PC-9 (cell line): ENCODE measurements around the gene SERPINE1. TPM values are rescaled to one million over a fixed set of nuclear protein-coding genes. Genes with fewer than 3 reads are reported as not detected.

Experiments
- BruUV-seq: library from RNA; stranded (reverse); fragments of 400-500 nt; replicated peaks from 2 replicates; lab custom pipeline; 2021; lab: Mats Ljungman, UMichigan
- CTCF ChIA-PET: fragments of 300-600 bp; sonication (Branson Sonifier 250); formaldehyde crosslinking; loops from one replicate; lab custom pipeline; 2022; ENCODE audit warnings: antibody characterized with exemption; lab: Charles Lee
- POLR2A ChIA-PET: fragments of 300-600 bp; sonication (Branson Sonifier 250); formaldehyde crosslinking; loops from one replicate; lab custom pipeline; 2022; ENCODE audit warnings: antibody characterized with exemption; ENCODE audit not compliant: unreplicated experiment; lab: Charles Lee
- DNase-seq, 2 experiments: peaks; one replicate each; pipeline versions ENCODE4 v3.0.0 to v3.0.0-alpha.2; 2015 to 2022; ENCODE audit warnings: mixed read lengths in 1 of 2
- H2AFZ ChIP-seq: fragments of 200-600 bp; sonication (generic); 2 replicates; pipeline ENCODE4 v1.8.1; 2017; ENCODE audit warnings: antibody characterized with exemption
- H3F3A ChIP-seq: fragments of 200-600 bp; sonication (generic); 2 replicates; pipeline ENCODE4 v1.8.1; 2017; ENCODE audit warnings: antibody characterized with exemption, mild to moderate bottlenecking, low read depth; ENCODE audit not compliant: insufficient read depth
- H3K27ac ChIP-seq: fragments of 200-600 bp; sonication (generic); 2 replicates; pipeline ENCODE4 v1.6.1; 2016; ENCODE audit warnings: mixed run types
- H3K27me3 ChIP-seq: fragments of 200-600 bp; sonication (generic); 2 replicates; pipeline ENCODE4 v1.6.1; 2016; ENCODE audit warnings: low read depth, mixed run types; ENCODE audit not compliant: insufficient read depth
- H3K36me3 ChIP-seq: fragments of 200-600 bp; sonication (generic); 2 replicates; pipeline ENCODE4 v1.6.1; 2016; ENCODE audit warnings: low read depth, mixed run types
- H3K4me1 ChIP-seq: fragments of 200-600 bp; sonication (generic); replicated peaks from 2 replicates; pipeline ENCODE4 v1.6.1; 2016; ENCODE audit warnings: mixed run types; ENCODE audit not compliant: insufficient read depth
- H3K4me2 ChIP-seq: fragments of 200-600 bp; sonication (generic); 2 replicates; pipeline ENCODE4 v1.6.1; 2017; ENCODE audit warnings: mixed run types
- H3K4me3 ChIP-seq: fragments of 200-600 bp; sonication (generic); 2 replicates; pipeline ENCODE4 v1.6.1; 2016; ENCODE audit warnings: mixed run types
- H3K79me2 ChIP-seq: fragments of 200-600 bp; sonication (generic); 2 replicates; pipeline ENCODE4 v1.6.1; 2017; ENCODE audit warnings: low read depth, mixed run types
- H3K9me2 ChIP-seq: fragments of 200-600 bp; sonication (generic); 2 replicates; pipeline ENCODE4 v1.8.1; 2017; ENCODE audit warnings: mild to moderate bottlenecking; ENCODE audit not compliant: insufficient read depth
- H3K9me3 ChIP-seq: fragments of 200-600 bp; sonication (generic); 2 replicates; pipeline ENCODE4 v1.8.1; 2016; ENCODE audit warnings: low read depth; ENCODE audit not compliant: insufficient read depth
- H4K20me1 ChIP-seq: fragments of 200-600 bp; sonication (generic); 2 replicates; pipeline ENCODE4 v1.8.1; 2017; ENCODE audit not compliant: insufficient read depth
- EZH2 ChIP-seq: fragments of 200-600 bp; sonication (generic); IDR thresholded peaks from 2 replicates; pipeline ENCODE4 v1.8.0; 2017; ENCODE audit warnings: antibody characterized with exemption, low read depth
- intact Hi-C: fragments of 100-400 bp; cut with micrococcal nuclease; formaldehyde crosslinking; loops from one replicate; pipeline ENCODE4 v1.10.0; 2022; ENCODE audit not compliant: unreplicated experiment
- total RNA-seq: library from RNA; stranded (reverse); gene quantifications from 2 replicates; pipeline ENCODE4 v1.2.3, GENCODE V29; 2021
- TF ChIP-seq, protein P1 (sequence below): fragments of 200-600 bp; sonication (generic); conservative IDR thresholded peaks from 2 replicates; pipeline ENCODE4 v1.6.1; 2017; ENCODE audit warnings: mixed run types, antibody characterized with exemption, mild to moderate bottlenecking, moderate library complexity

SERPINE1 gene
- total RNA-seq, 1 experiment from 2014 or later: 36.2 TPM

DNA sequence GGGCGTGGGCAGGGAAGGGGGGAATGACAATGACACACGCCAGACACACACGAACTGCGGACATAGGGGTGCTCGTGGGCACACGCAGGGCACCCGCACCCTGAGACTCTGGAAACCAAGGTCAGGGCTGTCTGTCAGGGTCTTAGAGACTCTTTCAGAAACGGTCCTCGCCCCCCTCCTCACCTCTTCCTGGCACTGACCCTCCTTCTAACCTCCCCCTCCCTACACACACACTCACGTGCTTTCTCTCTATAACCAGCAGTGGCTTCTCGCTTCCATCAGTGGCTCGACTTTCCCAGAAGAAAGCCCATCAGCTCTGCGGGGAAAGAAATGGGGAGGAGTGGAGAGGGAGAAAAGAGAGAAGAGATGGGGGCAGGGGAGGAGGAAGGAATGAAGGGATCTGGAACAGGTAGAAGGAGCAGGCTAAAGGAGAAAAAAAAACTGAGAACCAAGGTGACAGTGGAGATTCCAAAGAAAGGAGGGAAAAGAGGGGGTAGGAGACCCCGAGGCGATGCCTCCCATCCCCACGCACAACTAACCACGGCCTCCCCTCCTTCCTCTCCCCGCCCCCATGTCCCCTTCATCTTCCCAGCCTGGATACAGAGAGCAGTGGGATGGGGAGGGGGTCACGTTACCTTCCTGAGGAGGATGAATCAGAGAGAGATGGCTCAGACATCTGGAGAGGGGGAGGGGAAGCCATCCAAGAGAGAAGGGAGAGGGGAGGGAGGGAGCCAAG, 40.2 kb downstream of the SERPINE1 start:
- ChIA-PET POLR2A (interaction anchor here (0.6 kb wide), 1 partner anchor 336 kb away, joined by 4 read pairs; no protein-coding TSS in a partner anchor), CTCF (interaction anchor here (0.6 to 0.7 kb wide), 2 partner anchors 39 to 124 kb away, joined by 8 to 11 read pairs; no protein-coding TSS in a partner anchor)
- intact Hi-C loops: no loop called here
- no peaks in the 10 kb centered on the region for H3K36me3 ChIP-seq
- no peak overlapping the region for H3K4me2 ChIP-seq
- H3K4me1 ChIP-seq: peaks cover 30% of the 10 kb centered on the region
- TF ChIP-seq, protein P1, sequence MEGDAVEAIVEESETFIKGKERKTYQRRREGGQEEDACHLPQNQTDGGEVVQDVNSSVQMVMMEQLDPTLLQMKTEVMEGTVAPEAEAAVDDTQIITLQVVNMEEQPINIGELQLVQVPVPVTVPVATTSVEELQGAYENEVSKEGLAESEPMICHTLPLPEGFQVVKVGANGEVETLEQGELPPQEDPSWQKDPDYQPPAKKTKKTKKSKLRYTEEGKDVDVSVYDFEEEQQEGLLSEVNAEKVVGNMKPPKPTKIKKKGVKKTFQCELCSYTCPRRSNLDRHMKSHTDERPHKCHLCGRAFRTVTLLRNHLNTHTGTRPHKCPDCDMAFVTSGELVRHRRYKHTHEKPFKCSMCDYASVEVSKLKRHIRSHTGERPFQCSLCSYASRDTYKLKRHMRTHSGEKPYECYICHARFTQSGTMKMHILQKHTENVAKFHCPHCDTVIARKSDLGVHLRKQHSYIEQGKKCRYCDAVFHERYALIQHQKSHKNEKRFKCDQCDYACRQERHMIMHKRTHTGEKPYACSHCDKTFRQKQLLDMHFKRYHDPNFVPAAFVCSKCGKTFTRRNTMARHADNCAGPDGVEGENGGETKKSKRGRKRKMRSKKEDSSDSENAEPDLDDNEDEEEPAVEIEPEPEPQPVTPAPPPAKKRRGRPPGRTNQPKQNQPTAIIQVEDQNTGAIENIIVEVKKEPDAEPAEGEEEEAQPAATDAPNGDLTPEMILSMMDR: no peak
- no peak for TF ChIP-seq EZH2
- H3K9me3 ChIP-seq: no peaks in the 10 kb centered on the region
- H2AFZ ChIP-seq: no peak overlapping the region
- H3K27ac ChIP-seq: no peak overlapping the region
- H3F3A ChIP-seq: peaks cover 24% of the 10 kb centered on the region
- peaks cover 6% of the 10 kb centered on the region; the same call in 1 of the 2 replicates for H3K79me2 ChIP-seq
- BruUV-seq: no TSS peak
- H3K27me3 ChIP-seq: peaks cover 43% of the 10 kb centered on the region
- no peaks in the 10 kb centered on the region for H3K9me2 ChIP-seq
- DNase-seq: no peak
- H4K20me1 ChIP-seq: peaks cover 7% of the 10 kb centered on the region; the same call in 1 of the 2 replicates
- no peak overlapping the region for H3K4me3 ChIP-seq

GRCh38 chr7:101167645-101168411, 40.9 kb downstream of the SERPINE1 start:
- no peak for TF ChIP-seq EZH2
- TF ChIP-seq, protein P1: no peak
- Histone ChIP-seq H3K9me2 (no peaks in the 10 kb centered on the region), H3K4me1 (peaks cover 28% of the 10 kb centered on the region), H3K4me2 (no peak overlapping the region), H3K27ac (no peak overlapping the region), H2AFZ (no peak overlapping the region), H3K9me3 (no peaks in the 10 kb centered on the region), H3K36me3 (no peaks in the 10 kb centered on the region), H4K20me1 (peaks cover 7% of the 10 kb centered on the region; the same call in 1 of the 2 replicates), H3K27me3 (peaks cover 50% of the 10 kb centered on the region), H3F3A (peaks cover 17% of the 10 kb centered on the region; the same call in 1 of the 2 replicates), H3K79me2 (peaks cover 6% of the 10 kb centered on the region; the same call in 1 of the 2 replicates), H3K4me3 (no peak overlapping the region)
- no TSS peak for BruUV-seq
- intact Hi-C loops: no loop called here
- no peak for DNase-seq
- ChIA-PET POLR2A (no interaction called here), CTCF (interaction anchor here (0.6 kb wide), 1 partner anchor 448 kb away, joined by 4 read pairs; no protein-coding TSS in a partner anchor)

DNA sequence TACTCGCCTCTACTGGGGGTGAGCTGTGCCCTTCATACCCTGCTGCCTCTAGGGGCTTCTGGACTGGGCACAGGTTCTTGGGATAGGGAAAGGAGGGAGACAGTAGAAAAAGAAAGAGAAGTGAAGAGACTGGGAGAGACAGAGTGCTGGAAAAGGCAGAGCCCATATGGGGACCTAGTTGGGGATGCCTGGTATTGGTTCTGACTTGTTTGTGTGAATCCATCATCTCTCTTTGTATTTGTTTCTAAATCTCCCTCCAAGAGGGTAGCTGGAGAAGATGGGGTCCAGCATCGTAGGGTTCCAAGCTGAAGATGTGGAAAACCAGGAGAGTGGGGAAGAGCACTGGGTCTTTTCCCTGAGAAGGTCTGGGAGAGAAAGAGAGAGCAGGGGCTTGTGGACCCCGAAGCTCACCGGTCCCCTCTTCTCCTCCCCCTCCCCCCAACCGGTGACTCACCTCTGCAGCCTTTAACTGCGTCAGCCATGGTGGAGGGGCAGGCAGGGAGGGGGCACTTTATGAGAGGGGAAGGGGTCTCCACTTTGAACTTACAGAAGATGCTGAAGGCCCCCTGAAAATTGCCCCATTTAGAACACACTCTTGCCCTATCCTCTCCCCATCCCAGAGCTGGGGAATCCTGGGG, 41.6 kb downstream of the SERPINE1 start:
- Histone ChIP-seq H4K20me1 (peaks cover 7% of the 10 kb centered on the region; the same call in 1 of the 2 replicates), H3F3A (peaks cover 15% of the 10 kb centered on the region; the same call in 1 of the 2 replicates), H3K4me3 (no peak overlapping the region), H3K9me3 (no peaks in the 10 kb centered on the region), H2AFZ (no peak overlapping the region), H3K9me2 (no peaks in the 10 kb centered on the region), H3K27ac (no peak overlapping the region), H3K36me3 (no peaks in the 10 kb centered on the region), H3K4me2 (no peak overlapping the region), H3K27me3 (peaks cover 55% of the 10 kb centered on the region), H3K4me1 (peaks cover 35% of the 10 kb centered on the region), H3K79me2 (peaks cover 6% of the 10 kb centered on the region; the same call in 1 of the 2 replicates)
- BruUV-seq: no TSS peak
- TF ChIP-seq, protein P1: no peak
- TF ChIP-seq EZH2: no peak
- POLR2A ChIA-PET: no interaction called here
- DNase-seq: no peak
- CTCF ChIA-PET: interaction anchor here (0.6 kb wide), 1 partner anchor 449 kb away, joined by 4 read pairs; no protein-coding TSS in a partner anchor
- intact Hi-C loops: no loop called here
